ENCODE results near the gene NHERF1.

NHERF1 gene

GRCh38 chr17:74761419-74761818 is 13.0 kb downstream of the NHERF1 start:
- H3K4me3 ChIP-seq (ENCODE audit: low read depth, low read length), result no peak overlapping the region
- TF ChIP-seq CTCF (IDR thresholded peaks at IDR 0.05; ENCODE audit: low read depth, low read length), result no peak

GRCh38 chr17:74761931-74762330 is 13.5 kb downstream of the NHERF1 start:
- no peak overlapping the region for H3K4me3 ChIP-seq (ENCODE audit: low read depth, low read length)
- TF ChIP-seq CTCF (IDR thresholded peaks at IDR 0.05; ENCODE audit: low read depth, low read length), result no peak

- TF ChIP-seq CTCF (IDR thresholded peaks at IDR 0.05; ENCODE audit: low read depth, low read length), result no peak
- no peak overlapping the region for H3K4me3 ChIP-seq (ENCODE audit: low read depth, low read length)
Observed at GRCh38 chr17:74763565-74764387, 15.3 kb downstream of the NHERF1 start.

- H3K4me3 ChIP-seq (ENCODE audit: low read depth, low read length), result no peak overlapping the region
Observed at GRCh38 chr17:74764751-74765286, 16.4 kb downstream of the NHERF1 start.

GRCh38 chr17:74766413-74766812 is 18.0 kb downstream of the NHERF1 start:
- TF ChIP-seq CTCF (IDR thresholded peaks at IDR 0.05; ENCODE audit: low read depth, low read length), result no peak
- no peak overlapping the region for H3K4me3 ChIP-seq (ENCODE audit: low read depth, low read length)

More at GRCh38 chr17:74764751-74765286, 16.4 kb downstream of the NHERF1 start:
- no peak for TF ChIP-seq CTCF (IDR thresholded peaks at IDR 0.05; ENCODE audit: low read depth, low read length)

GRCh38 chr17:74767111-74767516 is 18.7 kb downstream of the NHERF1 start:
- TF ChIP-seq CTCF (IDR thresholded peaks at IDR 0.05; ENCODE audit: low read depth, low read length), result no peak
- H3K4me3 ChIP-seq (ENCODE audit: low read depth, low read length), result no peak overlapping the region

- TF ChIP-seq CTCF (IDR thresholded peaks at IDR 0.05; ENCODE audit: low read depth, low read length), result no peak
- no peak overlapping the region for H3K4me3 ChIP-seq (ENCODE audit: low read depth, low read length)
Observed at GRCh38 chr17:74768069-74768762, 19.8 kb downstream of the NHERF1 start.
